ENCODE measurements around the gene SUSD1. TPM values are rescaled to one million over a fixed set of nuclear protein-coding genes. Genes with fewer than 3 reads are reported as not detected.

The SUSD1 gene
- total RNA-seq, 1 experiment from 2014 or later = 7.9 TPM

DNA sequence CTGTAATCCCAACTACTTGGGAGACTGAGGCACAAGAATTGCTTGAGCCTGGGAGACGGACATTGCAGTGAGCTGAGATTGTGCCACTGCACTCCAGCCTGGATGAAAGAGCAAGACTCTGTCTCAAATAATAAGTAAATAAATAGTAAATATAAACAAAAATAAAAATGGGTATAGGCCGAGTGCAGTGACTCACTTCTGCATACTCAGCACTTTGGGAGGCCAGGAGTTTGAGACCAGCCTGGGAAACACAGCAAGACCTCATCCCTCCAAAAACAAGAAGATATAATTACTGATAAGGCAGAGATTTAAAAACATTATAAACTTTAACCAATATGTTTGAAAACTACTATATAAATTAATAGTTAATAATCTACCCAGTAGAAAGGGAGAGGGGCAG, 37.8 kb upstream of the SUSD1 start:
- Histone ChIP-seq H3K9me2 (ENCODE audit: insufficient read depth) (no peaks in the 10 kb centered on the region), H3K9me3 (ENCODE audit: control insufficient read depth in 1 of 2, insufficient read depth in 1 of 2, low read depth in 1 of 2, low read length in 2 of 2) (no peaks in the 10 kb centered on the region), H3K36me3 (ENCODE audit: control insufficient read depth in 1 of 2, insufficient read depth in 2 of 2, low read length in 2 of 2) (no peaks in the 10 kb centered on the region), H3K79me2 (ENCODE audit: insufficient read depth, low read length) (no peaks in the 10 kb centered on the region), H4K20me1 (ENCODE audit: insufficient read depth) (no peaks in the 10 kb centered on the region), H3K4me2 (ENCODE audit: low read length) (no peak overlapping the region), H3K27me3 (ENCODE audit: insufficient read depth, low read length) (no peaks in the 10 kb centered on the region), H3K4me1 (ENCODE audit: control insufficient read depth in 1 of 2, insufficient read depth in 2 of 2, low read length in 2 of 2) (no peaks in the 10 kb centered on the region), H3K4me3 (replicated peaks in 1 of 2; ENCODE audit: low read depth in 1 of 2, low read length in 2 of 2) (no peak overlapping the region), H3K27ac (ENCODE audit: low read depth, low read length) (no peak overlapping the region), H3K9ac (ENCODE audit: low read length) (no peak overlapping the region), H2AFZ (ENCODE audit: low read depth, low read length, poor library complexity, severe bottlenecking) (no peak overlapping the region)
- TF ChIP-seq JUND (IDR thresholded peaks at IDR 0.05) = no peak
- no peak for TF ChIP-seq POLR2A (IDR thresholded peaks at IDR 0.05; ENCODE audit: borderline replicate concordance, extremely low read depth, insufficient read depth, insufficient read length)
- no peak for TF ChIP-seq TCF7L2 (IDR thresholded peaks at IDR 0.05; ENCODE audit: borderline replicate concordance, extremely low read depth, insufficient read depth, insufficient read length)
- TF ChIP-seq, protein P1, sequence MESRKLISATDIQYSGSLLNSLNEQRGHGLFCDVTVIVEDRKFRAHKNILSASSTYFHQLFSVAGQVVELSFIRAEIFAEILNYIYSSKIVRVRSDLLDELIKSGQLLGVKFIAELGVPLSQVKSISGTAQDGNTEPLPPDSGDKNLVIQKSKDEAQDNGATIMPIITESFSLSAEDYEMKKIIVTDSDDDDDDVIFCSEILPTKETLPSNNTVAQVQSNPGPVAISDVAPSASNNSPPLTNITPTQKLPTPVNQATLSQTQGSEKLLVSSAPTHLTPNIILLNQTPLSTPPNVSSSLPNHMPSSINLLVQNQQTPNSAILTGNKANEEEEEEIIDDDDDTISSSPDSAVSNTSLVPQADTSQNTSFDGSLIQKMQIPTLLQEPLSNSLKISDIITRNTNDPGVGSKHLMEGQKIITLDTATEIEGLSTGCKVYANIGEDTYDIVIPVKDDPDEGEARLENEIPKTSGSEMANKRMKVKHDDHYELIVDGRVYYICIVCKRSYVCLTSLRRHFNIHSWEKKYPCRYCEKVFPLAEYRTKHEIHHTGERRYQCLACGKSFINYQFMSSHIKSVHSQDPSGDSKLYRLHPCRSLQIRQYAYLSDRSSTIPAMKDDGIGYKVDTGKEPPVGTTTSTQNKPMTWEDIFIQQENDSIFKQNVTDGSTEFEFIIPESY (IDR thresholded peaks at IDR 0.05; ENCODE audit: extremely low read depth, insufficient replicate concordance, low read length) = no peak
- TF ChIP-seq SIN3A (IDR thresholded peaks at IDR 0.05; ENCODE audit: low read depth) = no peak
- TF ChIP-seq FOSL1 (IDR thresholded peaks at IDR 0.05; ENCODE audit: low read depth) = no peak
- TF ChIP-seq SP1 (IDR thresholded peaks at IDR 0.05; ENCODE audit: low read depth) = no peak
- no peak for TF ChIP-seq CBX3 (IDR thresholded peaks at IDR 0.05; ENCODE audit: low read depth)
- no peak for TF ChIP-seq ELF1 (IDR thresholded peaks at IDR 0.05; ENCODE audit: borderline replicate concordance, low read depth)
- no peak for TF ChIP-seq SRF (IDR thresholded peaks at IDR 0.05; ENCODE audit: low read depth)
- TF ChIP-seq, protein P2, sequence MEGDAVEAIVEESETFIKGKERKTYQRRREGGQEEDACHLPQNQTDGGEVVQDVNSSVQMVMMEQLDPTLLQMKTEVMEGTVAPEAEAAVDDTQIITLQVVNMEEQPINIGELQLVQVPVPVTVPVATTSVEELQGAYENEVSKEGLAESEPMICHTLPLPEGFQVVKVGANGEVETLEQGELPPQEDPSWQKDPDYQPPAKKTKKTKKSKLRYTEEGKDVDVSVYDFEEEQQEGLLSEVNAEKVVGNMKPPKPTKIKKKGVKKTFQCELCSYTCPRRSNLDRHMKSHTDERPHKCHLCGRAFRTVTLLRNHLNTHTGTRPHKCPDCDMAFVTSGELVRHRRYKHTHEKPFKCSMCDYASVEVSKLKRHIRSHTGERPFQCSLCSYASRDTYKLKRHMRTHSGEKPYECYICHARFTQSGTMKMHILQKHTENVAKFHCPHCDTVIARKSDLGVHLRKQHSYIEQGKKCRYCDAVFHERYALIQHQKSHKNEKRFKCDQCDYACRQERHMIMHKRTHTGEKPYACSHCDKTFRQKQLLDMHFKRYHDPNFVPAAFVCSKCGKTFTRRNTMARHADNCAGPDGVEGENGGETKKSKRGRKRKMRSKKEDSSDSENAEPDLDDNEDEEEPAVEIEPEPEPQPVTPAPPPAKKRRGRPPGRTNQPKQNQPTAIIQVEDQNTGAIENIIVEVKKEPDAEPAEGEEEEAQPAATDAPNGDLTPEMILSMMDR (IDR thresholded peaks at IDR 0.05 in 2 of 3, conservative IDR thresholded peaks at IDR 0.05 in 1 of 3; ENCODE audit: borderline replicate concordance in 1 of 3, insufficient read depth in 1 of 3, low read depth in 2 of 3, low read length in 2 of 3) = no peak
- no peak for TF ChIP-seq ZFX (IDR thresholded peaks at IDR 0.05)
- no peak for TF ChIP-seq CEBPB (IDR thresholded peaks at IDR 0.05; ENCODE audit: low read depth)
- no peak for TF ChIP-seq POLR2AphosphoS5 (IDR thresholded peaks at IDR 0.05; ENCODE audit: low read depth, low read length)
- TF ChIP-seq, protein P3, sequence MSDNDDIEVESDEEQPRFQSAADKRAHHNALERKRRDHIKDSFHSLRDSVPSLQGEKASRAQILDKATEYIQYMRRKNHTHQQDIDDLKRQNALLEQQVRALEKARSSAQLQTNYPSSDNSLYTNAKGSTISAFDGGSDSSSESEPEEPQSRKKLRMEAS (IDR thresholded peaks at IDR 0.05) = no peak
- no peak for TF ChIP-seq RAD21 (IDR thresholded peaks at IDR 0.05; ENCODE audit: low read depth)
- TF ChIP-seq, protein P4, sequence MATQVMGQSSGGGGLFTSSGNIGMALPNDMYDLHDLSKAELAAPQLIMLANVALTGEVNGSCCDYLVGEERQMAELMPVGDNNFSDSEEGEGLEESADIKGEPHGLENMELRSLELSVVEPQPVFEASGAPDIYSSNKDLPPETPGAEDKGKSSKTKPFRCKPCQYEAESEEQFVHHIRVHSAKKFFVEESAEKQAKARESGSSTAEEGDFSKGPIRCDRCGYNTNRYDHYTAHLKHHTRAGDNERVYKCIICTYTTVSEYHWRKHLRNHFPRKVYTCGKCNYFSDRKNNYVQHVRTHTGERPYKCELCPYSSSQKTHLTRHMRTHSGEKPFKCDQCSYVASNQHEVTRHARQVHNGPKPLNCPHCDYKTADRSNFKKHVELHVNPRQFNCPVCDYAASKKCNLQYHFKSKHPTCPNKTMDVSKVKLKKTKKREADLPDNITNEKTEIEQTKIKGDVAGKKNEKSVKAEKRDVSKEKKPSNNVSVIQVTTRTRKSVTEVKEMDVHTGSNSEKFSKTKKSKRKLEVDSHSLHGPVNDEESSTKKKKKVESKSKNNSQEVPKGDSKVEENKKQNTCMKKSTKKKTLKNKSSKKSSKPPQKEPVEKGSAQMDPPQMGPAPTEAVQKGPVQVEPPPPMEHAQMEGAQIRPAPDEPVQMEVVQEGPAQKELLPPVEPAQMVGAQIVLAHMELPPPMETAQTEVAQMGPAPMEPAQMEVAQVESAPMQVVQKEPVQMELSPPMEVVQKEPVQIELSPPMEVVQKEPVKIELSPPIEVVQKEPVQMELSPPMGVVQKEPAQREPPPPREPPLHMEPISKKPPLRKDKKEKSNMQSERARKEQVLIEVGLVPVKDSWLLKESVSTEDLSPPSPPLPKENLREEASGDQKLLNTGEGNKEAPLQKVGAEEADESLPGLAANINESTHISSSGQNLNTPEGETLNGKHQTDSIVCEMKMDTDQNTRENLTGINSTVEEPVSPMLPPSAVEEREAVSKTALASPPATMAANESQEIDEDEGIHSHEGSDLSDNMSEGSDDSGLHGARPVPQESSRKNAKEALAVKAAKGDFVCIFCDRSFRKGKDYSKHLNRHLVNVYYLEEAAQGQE (IDR thresholded peaks at IDR 0.05; ENCODE audit: low read depth) = no peak
- TF ChIP-seq, protein P5, sequence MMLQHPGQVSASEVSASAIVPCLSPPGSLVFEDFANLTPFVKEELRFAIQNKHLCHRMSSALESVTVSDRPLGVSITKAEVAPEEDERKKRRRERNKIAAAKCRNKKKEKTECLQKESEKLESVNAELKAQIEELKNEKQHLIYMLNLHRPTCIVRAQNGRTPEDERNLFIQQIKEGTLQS (IDR thresholded peaks at IDR 0.05) = no peak
- POLR2A ChIA-PET = no interaction called here
- RAD21 ChIA-PET (ENCODE audit: low non-redundant PET in 1 of 2, low total read pairs in 2 of 2, uncharacterized antibody in 2 of 2, unreplicated experiment in 2 of 2) = no interaction called here
- intact Hi-C loops (cut with micrococcal nuclease) = no loop called here
- DNase-seq (ENCODE audit: low read depth, low spot score) (no peak), ATAC-seq (no peak)
- no TSS peak for BruUV-seq (replicated peaks)
- CTCF ChIA-PET = no interaction called here

All from HCT116 (cell line).